Activated CD4-positive, alpha-beta T cell treated with anti-CD3 and anti-CD28 coated beads, Interleukin-10, Interleukin-2, amounts not matched to agents 100 ng/mL and 50 ng/mL, durations not matched to agents 16 hours and 8 hours (primary cell): ENCODE data around the gene CXCL14.

Experiments
- DNase-seq: peaks from one replicate; pipeline ENCODE4 v3.0.0-alpha.2; 2020

Gene CXCL14, protein sequence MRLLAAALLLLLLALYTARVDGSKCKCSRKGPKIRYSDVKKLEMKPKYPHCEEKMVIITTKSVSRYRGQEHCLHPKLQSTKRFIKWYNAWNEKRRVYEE

DNA sequence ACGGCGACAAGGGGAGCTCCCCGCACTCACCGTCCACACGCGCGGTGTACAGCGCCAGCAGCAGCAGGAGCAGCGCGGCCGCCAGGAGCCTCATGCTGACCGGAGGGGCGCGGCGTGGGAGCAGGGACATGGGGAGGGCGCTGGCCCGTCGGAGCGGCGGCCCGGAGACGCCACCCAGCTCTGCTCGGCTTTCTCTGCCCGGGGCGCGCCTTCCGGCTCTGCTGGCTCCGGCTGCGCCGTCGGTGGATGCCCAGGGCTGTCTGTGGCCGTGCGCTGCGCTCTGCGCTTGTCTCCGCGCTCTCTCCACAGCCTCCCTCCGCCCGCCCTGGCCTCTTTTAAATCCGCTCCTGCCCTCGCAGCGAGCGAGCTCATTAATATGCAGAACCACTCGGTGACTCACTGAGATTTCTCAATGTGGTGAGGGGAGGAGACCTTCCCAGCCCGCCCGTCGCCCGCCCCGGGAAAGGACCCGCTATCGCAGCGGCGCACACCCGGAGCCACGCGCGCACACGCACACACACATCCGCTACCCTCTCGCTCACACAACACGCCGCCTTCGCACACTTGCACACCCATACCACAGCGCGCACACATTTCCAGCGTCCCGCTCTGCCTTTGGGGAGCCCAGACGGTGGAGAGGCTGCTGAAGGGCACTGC lies at the start of gene CXCL14:
TSS of gene CXCL14 (minus strand) at position 307 of the 657 bp plus-strand sequence. CDS start at position 94, 213 bp downstream.
- DNase-seq = peak; percentile 4

GRCh38 chr5:135626636-135627035 lies 47.8 kb upstream of the CXCL14 start:
- DNase-seq = no peak

GRCh38 chr5:135625961-135626360 lies 47.2 kb upstream of the CXCL14 start:
- no peak for DNase-seq

DNA sequence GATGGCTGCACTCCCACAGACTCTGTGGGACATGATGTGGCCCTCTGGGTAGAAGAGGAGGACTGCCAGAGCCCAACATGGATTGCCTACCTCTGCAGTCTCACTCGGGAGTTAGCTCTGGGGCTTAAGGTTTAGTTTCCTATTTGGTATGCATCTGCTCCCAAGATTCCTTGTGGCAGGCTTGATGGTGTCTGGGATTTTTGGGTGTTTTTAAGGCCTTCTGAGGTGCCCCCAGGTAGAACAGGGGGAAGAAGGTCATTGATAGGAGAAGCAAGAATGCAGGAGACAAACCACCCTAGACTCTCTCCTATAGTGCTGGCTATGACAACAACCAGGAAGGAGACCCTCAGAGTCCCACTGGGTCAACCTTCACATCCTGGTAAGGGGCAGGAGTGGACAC lies 46.7 kb upstream of the CXCL14 start:
- DNase-seq = no peak

DNA sequence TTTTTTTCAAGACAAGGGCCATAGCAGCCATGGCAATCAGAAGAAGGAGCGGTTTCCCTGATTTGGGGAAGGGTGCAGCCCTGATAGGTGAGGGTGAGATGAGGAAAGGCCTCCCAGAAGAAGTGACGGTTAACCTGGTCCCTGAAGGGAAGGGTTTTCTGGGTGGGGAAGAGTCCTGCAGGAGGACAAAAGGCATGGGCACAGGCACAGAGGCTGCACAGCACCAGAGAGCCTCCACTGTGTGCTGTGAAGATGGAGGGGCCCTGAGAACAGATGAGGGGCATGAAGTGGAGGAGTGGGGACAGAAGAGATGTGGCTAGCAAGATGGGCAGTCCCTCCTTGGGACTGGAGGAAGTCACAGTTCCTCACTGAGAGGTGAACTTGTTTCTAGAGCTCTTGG lies 46.3 kb upstream of the CXCL14 start:
- DNase-seq = no peak

DNA sequence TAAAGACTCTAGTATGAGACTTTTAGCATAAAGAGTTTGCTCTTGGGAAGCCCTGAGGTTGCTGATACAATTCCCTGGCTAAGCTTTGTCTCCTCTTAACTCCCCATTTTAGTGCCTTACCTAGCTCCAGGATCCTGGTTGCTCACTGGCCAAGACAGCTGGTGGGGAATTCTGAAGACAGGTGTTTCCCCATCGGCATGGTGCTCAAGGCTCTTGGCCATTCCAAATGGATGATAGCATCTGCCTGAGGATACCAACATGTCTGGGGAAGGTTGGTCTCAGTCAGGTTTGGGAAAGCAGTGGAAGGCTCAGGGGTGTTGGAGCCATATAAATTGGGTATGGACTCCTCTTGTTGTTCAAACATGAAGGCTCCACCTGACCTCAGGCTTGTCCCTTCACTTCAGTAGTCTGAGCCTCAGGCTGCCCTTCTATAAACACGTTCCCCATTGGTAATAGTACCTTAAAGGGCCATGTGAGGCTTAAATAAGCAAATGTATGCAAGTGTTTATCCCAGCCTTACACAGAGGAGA lies 44.5 kb upstream of the CXCL14 start:
- no peak for DNase-seq

- DNase-seq = no peak
Observed at GRCh38 chr5:135615581-135616260, 36.9 kb upstream of the CXCL14 start.

DNA sequence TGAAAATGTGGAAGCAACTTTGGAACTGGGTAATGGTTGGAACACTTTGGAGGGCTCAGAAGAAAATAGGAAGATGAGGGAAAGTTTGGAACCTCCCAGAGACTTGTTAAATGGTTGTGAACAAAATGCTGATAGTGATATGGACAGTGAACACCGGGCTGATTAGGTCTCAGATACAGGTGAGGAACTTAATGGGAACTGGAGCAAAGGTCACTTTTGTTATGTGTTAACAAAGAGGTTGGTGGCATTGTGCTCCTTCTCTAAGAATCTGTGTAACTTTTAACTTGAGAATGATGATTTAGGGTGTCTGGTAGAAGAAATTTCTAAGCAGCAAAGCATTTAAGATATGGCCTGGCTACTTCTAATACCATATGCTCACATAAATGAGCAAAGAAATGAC lies 36.4 kb upstream of the CXCL14 start:
- no peak for DNase-seq

DNA sequence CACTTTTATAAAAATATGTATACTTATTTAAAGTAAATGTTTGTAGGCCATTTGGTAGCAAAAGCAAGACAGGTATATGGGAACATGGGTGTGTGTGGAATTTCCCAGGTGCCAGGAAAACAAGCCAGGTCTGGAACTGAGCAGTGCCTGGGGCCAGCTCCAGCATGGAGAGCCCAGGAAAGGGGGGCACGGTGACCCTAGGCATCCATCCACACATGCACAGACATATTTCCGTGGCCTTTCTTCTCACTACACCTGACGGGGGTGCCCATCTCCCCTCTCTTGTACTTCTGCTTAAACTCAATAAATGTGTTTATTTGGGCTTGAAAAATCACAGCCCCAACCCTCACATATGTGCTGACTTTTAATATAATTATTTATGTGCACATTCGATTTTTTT lies 31.2 kb upstream of the CXCL14 start:
- DNase-seq = no peak

GRCh38 chr5:135608761-135609443 lies 30.1 kb upstream of the CXCL14 start:
- DNase-seq = no peak

DNA sequence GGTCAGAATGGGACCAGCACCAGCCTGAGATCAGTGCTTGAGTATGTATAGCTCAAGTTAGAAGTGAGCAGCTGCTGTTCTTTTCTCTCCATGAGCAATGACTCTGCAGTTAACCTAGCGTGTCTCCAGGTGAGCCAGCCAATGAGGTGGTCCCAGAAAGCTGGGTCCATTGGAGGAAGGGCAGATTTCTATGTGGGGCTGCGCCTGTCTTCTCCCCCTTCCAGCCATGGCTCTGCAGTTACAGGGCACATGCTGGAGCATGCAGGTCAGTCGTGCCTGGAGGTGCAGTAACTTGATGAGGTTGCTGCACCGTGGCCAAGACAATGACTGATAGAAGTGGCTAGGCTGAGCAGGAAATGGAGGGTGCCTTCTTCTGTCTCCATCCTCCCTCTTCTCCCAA lies 29.6 kb upstream of the CXCL14 start:
- no peak for DNase-seq

GRCh38 chr5:135606431-135606830 lies 27.6 kb upstream of the CXCL14 start:
- DNase-seq = no peak

DNA sequence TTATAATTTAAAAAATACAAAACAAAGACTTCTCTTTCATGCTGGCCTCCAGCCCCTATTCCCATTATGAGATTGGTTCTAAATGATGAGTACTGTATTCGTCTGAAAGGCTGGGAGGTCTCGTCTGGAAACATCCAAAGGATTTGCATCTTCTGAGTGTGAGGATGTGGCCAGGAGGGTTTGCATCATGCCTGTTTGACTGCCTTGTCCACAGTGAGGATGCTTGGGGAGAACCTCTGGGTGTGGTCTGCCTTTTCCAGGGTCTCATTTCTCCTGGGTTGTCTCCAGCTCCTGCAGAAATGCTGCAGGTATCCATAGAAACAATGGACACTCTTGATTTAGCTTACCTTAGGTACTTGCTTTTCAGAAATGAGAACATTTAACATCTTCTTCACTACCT lies 26.4 kb upstream of the CXCL14 start:
- DNase-seq = no peak

DNA sequence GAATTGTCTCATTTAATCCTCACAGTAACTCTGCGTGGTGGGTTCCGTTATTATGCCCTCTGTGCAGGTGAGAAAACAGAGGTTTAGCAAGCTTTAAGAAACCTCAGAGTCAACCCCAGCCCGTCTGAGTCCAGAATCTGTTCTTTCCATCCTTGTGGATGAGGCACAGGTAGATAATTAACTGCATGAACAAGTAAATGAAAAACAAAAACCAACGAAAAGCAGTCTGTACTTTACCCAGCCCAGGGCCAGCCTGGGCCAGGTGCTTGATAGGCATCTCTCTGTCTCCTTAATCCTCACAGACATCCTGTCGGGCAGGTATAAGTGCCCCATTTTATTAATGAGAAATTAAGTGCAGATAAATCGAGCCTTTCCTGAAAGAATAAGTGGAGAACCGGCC lies 25.3 kb upstream of the CXCL14 start:
- no peak for DNase-seq

DNA sequence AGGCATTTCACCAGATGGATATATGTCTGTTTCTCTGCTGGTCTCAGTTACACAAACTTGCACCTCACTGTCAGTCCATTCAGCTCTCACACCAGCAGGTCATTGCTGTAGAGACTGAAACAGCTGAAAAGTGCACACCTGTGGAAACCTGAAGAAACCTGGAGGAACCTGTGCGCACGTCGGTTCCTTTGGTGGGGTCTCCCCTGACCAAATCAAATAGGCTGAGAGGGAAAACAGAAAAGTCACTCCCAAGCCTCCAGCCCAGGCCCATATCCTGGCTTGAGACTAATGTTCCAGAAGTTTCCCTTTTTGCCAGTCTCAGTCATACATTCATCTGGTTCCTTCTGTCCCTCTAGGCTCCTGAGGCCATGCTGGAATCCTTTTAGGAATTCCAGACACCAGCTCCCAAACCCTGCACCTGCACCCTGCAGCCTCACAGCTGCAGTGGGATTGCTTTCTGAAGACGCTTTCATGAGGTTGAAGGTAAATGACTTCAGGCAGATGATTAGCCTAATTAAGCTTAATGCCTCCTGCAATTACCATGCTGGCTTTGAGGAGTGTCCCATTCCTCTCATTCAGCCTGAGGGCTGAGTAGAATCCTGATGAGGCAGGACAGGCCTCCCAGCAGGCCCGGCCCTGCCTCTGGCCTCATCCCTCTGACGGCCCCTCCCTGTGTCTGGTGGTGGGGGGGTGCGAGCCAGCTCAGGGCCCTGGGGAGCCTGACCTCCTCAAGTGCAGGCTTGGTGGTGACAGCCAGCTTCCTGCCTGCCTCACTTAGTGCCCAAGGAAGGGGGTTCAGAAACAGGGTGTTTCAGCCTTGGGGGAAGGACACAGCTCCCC lies 24.3 kb upstream of the CXCL14 start:
- no peak for DNase-seq

- DNase-seq = no peak
Observed at GRCh38 chr5:135601466-135601865, 22.7 kb upstream of the CXCL14 start.

DNA sequence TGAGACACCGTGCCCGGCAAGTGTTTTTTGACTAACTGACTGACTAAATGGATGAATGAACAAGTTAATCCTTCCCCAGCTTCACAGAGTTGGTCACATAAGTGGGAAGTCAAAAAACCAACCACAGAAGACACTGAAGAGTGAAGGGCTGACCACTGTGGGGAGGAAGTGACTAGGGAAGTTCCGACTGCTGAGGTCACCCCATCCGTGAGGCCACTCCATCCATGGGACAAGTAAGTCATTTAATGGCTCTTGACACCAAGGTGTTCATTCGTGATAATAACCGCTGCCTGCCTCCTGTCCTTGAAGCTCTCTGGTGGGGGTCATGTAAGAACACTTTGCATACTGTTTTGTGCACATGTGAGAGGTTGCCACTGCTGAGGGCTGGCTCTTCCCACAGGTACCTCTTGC lies 22.2 kb upstream of the CXCL14 start:
- no peak for DNase-seq

DNA sequence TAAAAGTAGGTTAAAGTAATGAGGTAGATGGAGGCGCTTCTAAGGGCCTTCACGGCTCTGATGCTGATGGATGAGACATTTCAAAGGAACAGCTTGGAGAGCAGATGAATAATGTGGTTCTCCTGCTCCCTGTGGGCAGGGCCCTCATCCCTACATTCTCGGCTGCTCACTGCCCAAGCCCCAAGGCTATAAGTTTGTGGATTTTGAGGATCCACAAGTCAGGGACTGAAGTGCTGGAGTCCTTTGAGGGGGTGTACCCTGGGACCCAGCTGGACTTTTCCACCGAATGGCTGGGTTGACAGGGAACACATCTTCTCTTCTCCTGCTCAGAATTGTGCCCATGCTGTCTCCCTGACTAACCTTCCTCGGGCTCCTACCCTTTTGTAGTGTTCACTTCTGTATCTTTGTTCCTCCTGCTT lies 21.4 kb upstream of the CXCL14 start:
- DNase-seq = no peak

DNA sequence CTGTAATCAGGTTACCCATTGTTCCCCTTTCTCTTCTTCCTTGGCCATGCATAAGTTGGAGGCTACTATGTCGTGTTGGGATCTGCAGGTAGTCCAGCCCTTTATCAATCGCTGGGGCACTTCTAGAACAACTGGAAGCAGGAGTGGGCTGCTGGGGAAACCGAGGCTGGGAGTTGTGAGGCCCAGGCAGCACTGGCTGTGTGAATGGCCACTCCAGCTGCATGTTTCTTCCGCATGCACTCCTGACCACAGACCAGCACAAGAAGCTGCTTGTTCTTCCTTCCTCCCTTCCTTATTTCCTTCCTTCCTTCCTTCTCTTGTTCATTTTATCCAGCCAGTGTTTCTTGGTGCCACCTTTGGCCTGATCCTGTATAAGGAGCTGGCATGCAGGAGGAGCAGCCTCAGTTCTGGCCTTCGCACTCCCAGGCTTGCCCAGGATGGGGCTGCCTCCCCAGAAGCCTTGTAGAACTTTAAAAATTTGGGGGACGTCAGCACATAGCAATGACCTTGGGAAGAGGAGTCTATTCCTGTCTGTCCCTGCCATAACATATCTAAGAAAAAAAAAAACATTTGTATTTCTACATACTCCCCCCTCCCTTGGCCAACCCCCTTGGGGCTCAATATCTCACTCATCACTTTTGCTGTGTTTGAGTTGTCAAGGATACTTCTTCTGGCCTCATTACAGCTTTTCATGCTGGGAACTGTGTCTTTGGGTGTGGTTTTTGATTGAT lies 20.8 kb upstream of the CXCL14 start:
- DNase-seq = no peak

DNA sequence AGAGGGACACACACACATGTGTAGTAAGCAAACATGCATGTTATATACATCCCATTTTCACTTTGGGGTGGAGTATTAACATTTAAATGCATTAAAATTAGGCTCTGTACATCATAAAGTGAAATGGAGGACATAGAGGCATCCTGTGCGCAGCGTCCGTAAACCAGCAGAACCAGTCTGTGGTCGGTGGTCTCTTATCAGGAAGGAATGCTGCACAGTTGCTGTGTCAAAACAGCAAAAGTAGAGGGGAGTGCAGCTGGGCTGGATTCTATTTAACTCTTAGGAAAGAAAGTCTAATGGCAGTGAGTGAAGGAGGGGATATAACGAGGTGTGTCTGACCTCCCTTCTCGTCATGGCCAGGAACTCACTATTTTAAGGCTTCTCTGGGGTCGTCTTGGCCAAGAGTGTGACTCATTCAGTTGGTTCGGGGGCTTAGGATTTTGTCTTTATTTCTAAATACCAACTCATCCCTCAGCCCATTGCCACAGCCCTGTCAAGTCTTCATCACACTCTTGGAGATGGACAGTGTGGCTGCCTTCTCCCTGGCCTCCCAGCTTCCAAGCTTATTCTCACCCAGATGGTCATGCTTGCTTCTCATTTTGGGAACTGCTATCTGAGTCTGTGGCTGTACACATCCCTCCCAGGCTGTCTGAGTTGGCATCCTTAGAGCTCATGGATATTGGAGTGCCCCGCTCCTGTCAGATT lies 20.1 kb upstream of the CXCL14 start:
- no peak for DNase-seq

DNA sequence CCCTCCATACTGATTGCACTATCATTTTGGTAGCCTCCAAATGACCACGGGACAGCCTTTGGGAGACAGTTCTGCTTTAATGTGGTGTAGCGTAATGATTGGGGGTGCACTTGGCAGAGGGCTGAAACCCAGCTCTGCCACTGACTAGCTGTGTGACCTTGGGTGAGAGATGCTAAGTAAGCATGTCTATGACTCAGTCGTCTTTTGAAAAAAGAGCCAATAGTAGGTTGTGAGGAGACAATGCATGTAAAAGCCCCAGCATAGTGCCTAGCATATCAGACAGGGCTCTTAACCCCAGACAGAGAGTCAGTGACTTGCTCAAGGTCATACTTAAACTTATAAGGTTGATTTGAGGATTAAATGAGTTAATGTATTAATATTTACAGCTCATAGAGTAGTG lies 18.0 kb upstream of the CXCL14 start:
- DNase-seq = no peak
